ES-I3 (cell line): ENCODE results near the gene CA9.
A peak's percentile ranks its signal among the peaks of the same experiment; 100 is the strongest.
"Not testable (repeated sequence)": the region's sequence is repeated elsewhere in the genome, so short reads cannot be mapped to it uniquely, and the experiment has no call there.

Experiments
- H3K36me3 ChIP-seq: 2 replicates; pipeline ENCODE4 v1.6.1; 2013; ENCODE audit warnings: mild to moderate bottlenecking, low read length, control low read depth, moderate library complexity; ENCODE audit not compliant: insufficient read depth
- H3K4me1 ChIP-seq: 2 replicates; pipeline ENCODE4 v1.6.1; 2013; ENCODE audit warnings: mild to moderate bottlenecking, control low read depth, low read length; ENCODE audit not compliant: insufficient read depth
- H3K9ac ChIP-seq: 2 replicates; pipeline ENCODE4 v1.6.1; 2013; ENCODE audit warnings: low read depth, mild to moderate bottlenecking, low read length, moderate library complexity
- H3K9me3 ChIP-seq: 2 replicates; pipeline ENCODE4 v1.6.1; 2013; ENCODE audit warnings: mild to moderate bottlenecking, low read length, moderate library complexity; ENCODE audit not compliant: control insufficient read depth, insufficient read depth

The CA9 gene

GRCh38 chr9:35673132-35674024 lies at the start of gene CA9:
CA9 (plus strand) TSS chr9:35673928; CDS start chr9:35673960, 32 bp downstream.
- Histone ChIP-seq H3K4me1 (no peaks in the 10 kb centered on the region), H3K36me3 (no peaks in the 10 kb centered on the region), H3K9me3 (no peaks in the 10 kb centered on the region), H3K9ac (no peak within 1 kb of the TSS)

GRCh38 chr9:35627575-35627974 lies 46.2 kb upstream of the CA9 start:
- no peaks in the 10 kb centered on the region for H3K36me3 ChIP-seq
- no peaks in the 10 kb centered on the region for H3K4me1 ChIP-seq
- H3K9ac ChIP-seq, result no peak overlapping the region
- H3K9me3 ChIP-seq, result no peaks in the 10 kb centered on the region

GRCh38 chr9:35628389-35628991 lies 45.2 kb upstream of the CA9 start:
- H3K9me3 ChIP-seq, result no peaks in the 10 kb centered on the region
- no peak overlapping the region for H3K9ac ChIP-seq

DNA sequence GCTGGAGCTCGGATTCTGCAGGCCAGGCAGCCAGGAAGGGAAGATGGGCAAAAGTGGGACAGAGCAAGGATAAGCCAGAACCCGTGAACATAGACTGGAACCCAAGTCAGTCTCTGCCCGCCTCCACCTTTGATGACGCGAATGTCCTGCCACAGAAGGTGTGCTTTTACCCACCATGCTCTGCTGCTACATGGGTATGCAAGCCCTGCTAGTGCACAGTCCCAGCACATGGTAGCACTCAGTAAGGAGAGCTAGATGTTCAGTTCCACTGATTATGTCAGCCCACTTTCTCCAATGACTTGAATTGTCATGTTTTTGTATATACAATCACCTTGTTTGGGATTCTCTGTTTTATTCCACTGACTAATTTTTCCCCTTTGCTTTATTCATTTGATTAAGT lies 44.1 kb upstream of the CA9 start:
- H3K36me3 ChIP-seq, result no peaks in the 10 kb centered on the region
- H3K9ac ChIP-seq, result no peak overlapping the region
- no peaks in the 10 kb centered on the region for H3K9me3 ChIP-seq
- H3K4me1 ChIP-seq, result no peaks in the 10 kb centered on the region

More at GRCh38 chr9:35628389-35628991, 45.2 kb upstream of the CA9 start:
- H3K36me3 ChIP-seq, result no peaks in the 10 kb centered on the region
- H3K4me1 ChIP-seq, result no peaks in the 10 kb centered on the region

- no peaks in the 10 kb centered on the region for H3K9me3 ChIP-seq
- H3K36me3 ChIP-seq, result no peaks in the 10 kb centered on the region
- H3K4me1 ChIP-seq, result no peaks in the 10 kb centered on the region
- H3K9ac ChIP-seq, result no peak overlapping the region
Observed at GRCh38 chr9:35635730-35636129, 38.0 kb upstream of the CA9 start.

GRCh38 chr9:35636135-35636876 lies 37.4 kb upstream of the CA9 start:
- H3K36me3 ChIP-seq, result no peaks in the 10 kb centered on the region

DNA sequence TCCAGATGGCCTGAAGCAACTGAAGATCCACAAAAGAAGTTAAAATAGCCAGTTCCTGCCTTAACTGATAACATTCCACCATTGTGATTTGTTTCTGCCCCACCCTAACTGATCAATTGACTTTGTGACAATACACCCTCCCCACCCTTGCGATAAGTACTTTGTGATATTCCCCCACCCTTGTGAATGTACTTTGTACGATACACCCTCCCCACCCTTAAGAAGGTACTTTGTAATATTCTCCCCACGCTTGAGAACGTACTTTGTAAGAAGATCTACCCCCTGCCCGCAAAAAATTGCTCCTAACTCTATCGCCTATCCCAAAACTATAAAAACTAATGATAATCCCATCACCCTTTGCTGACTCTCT lies 36.9 kb upstream of the CA9 start:
- not testable (repeated sequence) for H3K4me1 ChIP-seq, H3K9ac ChIP-seq, H3K9me3 ChIP-seq, H3K36me3 ChIP-seq

More at GRCh38 chr9:35636135-35636876, 37.4 kb upstream of the CA9 start:
- Histone ChIP-seq H3K9ac (no peak overlapping the region), H3K4me1 (no peaks in the 10 kb centered on the region), H3K9me3 (no peaks in the 10 kb centered on the region)

DNA sequence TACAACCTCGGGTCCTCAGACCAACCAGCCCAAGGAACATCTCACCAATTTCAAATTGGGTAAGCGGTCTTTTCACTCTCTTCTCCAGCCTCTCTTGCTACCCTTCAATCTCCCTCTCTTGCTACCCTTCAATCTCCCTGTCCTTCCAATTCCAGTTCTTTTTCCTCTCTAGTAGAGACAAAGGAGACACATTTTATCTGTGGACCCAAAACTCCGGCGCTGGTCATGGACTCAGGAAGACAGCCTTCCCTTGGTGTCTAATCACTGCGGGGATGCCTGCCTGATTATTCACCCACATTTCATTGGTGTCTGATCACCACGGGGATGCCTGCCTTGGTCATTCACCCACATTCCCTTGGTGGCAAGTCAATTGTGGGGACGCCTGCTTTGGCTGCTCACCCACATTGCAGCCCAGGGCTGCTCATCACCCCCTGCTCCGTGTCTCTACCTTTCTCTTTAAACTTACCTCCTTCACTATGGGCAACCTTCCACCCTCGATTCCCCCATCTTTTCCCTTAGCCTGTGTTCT lies 36.2 kb upstream of the CA9 start:
- not testable (repeated sequence) for H3K9ac ChIP-seq, H3K9me3 ChIP-seq, H3K36me3 ChIP-seq, H3K4me1 ChIP-seq

DNA sequence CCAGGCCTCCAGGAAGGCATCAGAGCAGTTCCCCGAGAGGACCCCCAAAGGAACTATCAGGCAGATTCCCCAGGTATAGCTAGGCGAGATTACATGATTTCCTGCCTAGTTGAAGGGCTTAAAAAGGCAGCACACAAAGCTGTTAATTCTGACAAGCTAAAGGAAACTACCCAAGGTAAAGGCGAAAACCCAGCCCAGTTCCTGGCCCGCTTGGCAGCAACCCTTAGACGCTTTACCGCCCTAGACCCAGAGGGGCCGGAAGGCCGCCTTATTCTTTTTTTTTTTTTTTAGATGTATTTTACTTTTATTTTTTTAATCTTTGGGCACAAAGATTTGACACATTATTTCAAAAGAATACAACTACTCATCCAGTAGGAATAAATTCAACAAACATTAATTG lies 35.0 kb upstream of the CA9 start:
- H3K36me3 ChIP-seq, H3K9ac ChIP-seq, H3K9me3 ChIP-seq, H3K4me1 ChIP-seq: not testable (repeated sequence)

DNA sequence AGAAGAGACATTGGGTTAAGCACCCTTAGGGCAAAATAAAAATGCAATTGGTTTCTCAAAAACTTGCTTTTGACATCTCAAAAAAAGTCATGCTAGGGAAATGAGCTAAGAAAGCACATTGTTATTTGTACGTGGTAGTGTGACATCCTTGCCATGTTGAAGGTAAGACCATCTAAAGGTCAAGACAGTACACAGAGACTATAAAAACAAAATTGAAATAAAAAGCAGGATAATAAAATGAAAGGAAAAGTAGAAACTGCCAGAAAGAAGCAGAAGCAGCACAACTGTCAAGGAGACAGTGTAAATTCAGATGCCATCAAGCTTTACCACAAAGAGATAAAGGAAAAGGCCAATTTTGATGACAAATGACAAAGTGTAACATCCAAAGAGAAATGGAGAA lies 34.5 kb upstream of the CA9 start:
- not testable (repeated sequence) for H3K9me3 ChIP-seq, H3K4me1 ChIP-seq, H3K36me3 ChIP-seq, H3K9ac ChIP-seq

DNA sequence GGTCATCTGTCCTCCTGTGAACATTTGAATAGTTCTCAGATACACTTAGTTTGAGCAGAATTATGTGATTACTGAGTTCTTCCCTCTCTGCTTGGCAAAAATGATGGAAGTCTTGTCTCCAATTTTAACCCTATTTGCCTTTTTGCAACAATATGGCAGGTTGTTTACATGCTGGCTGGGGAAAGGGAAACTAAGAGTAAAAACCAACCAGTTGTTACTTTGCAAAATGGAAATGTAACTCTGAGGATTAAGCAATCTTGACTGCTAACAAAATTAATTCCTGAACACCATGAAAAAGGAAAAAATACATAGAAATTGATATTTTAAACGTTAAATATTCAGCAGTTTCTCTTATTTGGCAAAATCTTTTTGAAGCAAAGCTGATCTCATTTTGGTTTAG lies 34.1 kb upstream of the CA9 start:
- Histone ChIP-seq H3K9ac (no peak overlapping the region), H3K36me3 (no peaks in the 10 kb centered on the region), H3K9me3 (no peaks in the 10 kb centered on the region), H3K4me1 (no peaks in the 10 kb centered on the region)

DNA sequence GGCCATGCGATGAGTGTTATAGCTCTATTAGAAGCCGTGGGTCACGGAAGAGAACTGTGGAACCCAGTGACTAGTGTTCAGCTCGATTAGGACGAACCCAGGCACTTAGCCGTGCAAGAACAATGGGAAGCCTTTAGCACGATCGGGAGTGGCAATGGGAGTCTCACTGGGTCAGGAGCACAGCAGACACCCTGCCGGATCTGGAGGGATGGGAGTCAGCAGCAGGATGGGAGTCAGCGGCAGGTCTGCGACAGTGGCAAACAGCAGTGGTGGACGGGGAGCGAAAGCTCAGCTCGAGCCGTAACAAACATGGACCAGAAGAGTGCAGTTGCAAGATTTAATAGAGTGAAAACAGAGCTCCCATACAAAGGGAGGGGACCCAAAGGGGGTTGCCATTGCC lies 33.3 kb upstream of the CA9 start:
- H3K9me3 ChIP-seq, H3K36me3 ChIP-seq, H3K4me1 ChIP-seq, H3K9ac ChIP-seq: not testable (repeated sequence)

DNA sequence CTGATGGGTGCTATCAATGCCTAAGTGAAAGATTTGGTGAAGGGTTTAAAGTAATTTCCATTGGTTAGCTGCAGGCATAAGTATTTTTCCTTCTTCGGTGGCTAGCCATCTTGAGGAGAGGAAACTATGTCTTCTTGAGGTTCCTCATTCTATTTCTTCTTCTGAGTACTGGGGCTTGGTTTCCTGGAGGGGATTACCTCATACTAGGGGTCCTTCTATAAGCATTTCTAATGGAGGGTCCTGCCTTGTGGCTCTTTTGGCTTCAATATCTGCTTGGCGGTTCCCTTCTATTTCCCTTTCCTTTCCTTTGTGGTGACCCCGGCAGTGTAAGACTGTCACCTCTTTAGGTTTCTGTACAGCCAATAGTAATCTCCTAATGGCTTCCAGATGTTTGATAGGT lies 32.2 kb upstream of the CA9 start:
- not testable (repeated sequence) for H3K4me1 ChIP-seq, H3K9me3 ChIP-seq, H3K36me3 ChIP-seq, H3K9ac ChIP-seq

DNA sequence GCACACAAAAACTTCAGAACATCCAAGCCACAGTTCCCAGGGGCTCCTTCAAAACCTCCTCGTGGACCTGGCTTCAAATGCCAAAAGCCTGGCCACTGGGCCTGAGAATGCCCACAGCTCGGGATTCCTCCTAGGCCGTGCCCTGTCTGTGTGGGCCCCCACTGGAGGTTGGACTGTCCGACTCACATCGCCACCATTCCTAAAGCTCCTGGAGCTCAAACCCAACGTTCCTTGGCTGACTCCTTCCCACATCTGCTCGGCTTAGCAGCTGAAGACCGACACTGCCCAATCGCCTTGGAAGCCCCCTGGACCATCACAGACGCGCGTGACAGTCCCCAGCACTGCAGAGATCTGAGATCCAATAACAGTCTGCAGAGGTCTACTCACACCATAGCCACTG lies 30.7 kb upstream of the CA9 start:
- Histone ChIP-seq H3K9ac (no peak overlapping the region), H3K9me3 (no peaks in the 10 kb centered on the region), H3K4me1 (no peaks in the 10 kb centered on the region), H3K36me3 (no peaks in the 10 kb centered on the region)

DNA sequence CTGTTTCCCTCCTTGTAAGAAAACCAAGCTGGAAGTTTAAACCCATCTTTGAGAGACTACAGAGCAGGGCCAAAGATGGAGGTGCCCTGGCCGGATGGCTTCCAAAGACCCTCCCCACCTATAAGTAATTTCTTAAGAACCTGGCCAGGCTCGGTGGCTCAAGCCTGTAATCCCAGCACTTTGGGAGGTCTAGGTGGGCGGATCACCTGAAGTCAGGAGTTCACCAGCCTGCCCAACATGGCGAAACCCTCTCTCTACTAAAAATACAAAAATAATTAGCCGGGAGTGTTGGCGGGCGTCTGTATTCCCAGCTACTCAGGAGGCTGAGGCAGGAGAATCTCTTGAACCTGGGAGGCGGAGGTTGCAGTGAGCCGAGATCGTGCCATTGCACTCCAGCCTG lies 28.0 kb upstream of the CA9 start:
- H3K36me3 ChIP-seq, H3K9me3 ChIP-seq, H3K4me1 ChIP-seq: not testable (repeated sequence)
- H3K9ac ChIP-seq, result peak overlapping the region; percentile 91
